ENCODE data around the gene SCN2B.
A peak's percentile ranks its signal among the peaks of the same experiment; 100 is the strongest.

Gene SCN2B

GRCh38 chr11:118209033-118209432, 32.6 kb upstream of the SCN2B start:
- H3K4me3 ChIP-seq (ENCODE audit: low read length in 2 of 2) = no peak overlapping the region

GRCh38 chr11:118207079-118207478, 30.6 kb upstream of the SCN2B start:
- no peaks in the 10 kb centered on the region for H3K36me3 ChIP-seq (ENCODE audit: control insufficient read depth in 2 of 2, insufficient read depth in 2 of 2, low read length in 2 of 2)

More at GRCh38 chr11:118209033-118209432, 32.6 kb upstream of the SCN2B start:
- Histone ChIP-seq H3K9ac (ENCODE audit: low read depth in 1 of 2, low read length in 2 of 2) (no peak overlapping the region), H3K4me1 (ENCODE audit: control insufficient read depth in 2 of 2, insufficient read depth in 2 of 2, low read length in 2 of 2) (peaks cover 32% of the 10 kb centered on the region in 2 donors), H3K27ac (ENCODE audit: low read depth in 2 of 2, low read length in 2 of 2) (no peak overlapping the region), H3K9me3 (ENCODE audit: control insufficient read depth in 2 of 2, low read length in 2 of 2) (no peaks in the 10 kb centered on the region), H3K27me3 (ENCODE audit: control insufficient read depth in 2 of 2, insufficient read depth in 2 of 2, low read length in 2 of 2) (no peaks in the 10 kb centered on the region), H3K36me3 (ENCODE audit: control insufficient read depth in 2 of 2, insufficient read depth in 2 of 2, low read length in 2 of 2) (no peaks in the 10 kb centered on the region)

GRCh38 chr11:118206391-118207031, 30.1 kb upstream of the SCN2B start:
- Histone ChIP-seq H3K27ac (ENCODE audit: low read depth in 2 of 2, low read length in 2 of 2) (peak overlapping the region; percentile 21 to 45), H3K9me3 (ENCODE audit: control insufficient read depth in 2 of 2, low read length in 2 of 2) (no peaks in the 10 kb centered on the region), H3K4me3 (ENCODE audit: low read length in 2 of 2) (no peak overlapping the region), H3K4me1 (ENCODE audit: control insufficient read depth in 2 of 2, insufficient read depth in 2 of 2, low read length in 2 of 2) (peaks cover 30 to 31% of the 10 kb centered on the region in 2 donors), H3K9ac (ENCODE audit: low read depth in 1 of 2, low read length in 2 of 2) (no peak overlapping the region), H3K36me3 (ENCODE audit: control insufficient read depth in 2 of 2, insufficient read depth in 2 of 2, low read length in 2 of 2) (no peaks in the 10 kb centered on the region), H3K27me3 (ENCODE audit: control insufficient read depth in 2 of 2, insufficient read depth in 2 of 2, low read length in 2 of 2) (no peaks in the 10 kb centered on the region)

More at GRCh38 chr11:118207079-118207478, 30.6 kb upstream of the SCN2B start:
- Histone ChIP-seq H3K9ac (ENCODE audit: low read depth in 1 of 2, low read length in 2 of 2) (no peak overlapping the region), H3K4me3 (ENCODE audit: low read length in 2 of 2) (no peak overlapping the region), H3K27me3 (ENCODE audit: control insufficient read depth in 2 of 2, insufficient read depth in 2 of 2, low read length in 2 of 2) (no peaks in the 10 kb centered on the region), H3K9me3 (ENCODE audit: control insufficient read depth in 2 of 2, low read length in 2 of 2) (no peaks in the 10 kb centered on the region), H3K27ac (ENCODE audit: low read depth in 2 of 2, low read length in 2 of 2) (peak overlapping the region; percentile 21 to 45), H3K4me1 (ENCODE audit: control insufficient read depth in 2 of 2, insufficient read depth in 2 of 2, low read length in 2 of 2) (peaks cover 31% of the 10 kb centered on the region in 2 donors)

- Histone ChIP-seq H3K36me3 (ENCODE audit: control insufficient read depth in 2 of 2, insufficient read depth in 2 of 2, low read length in 2 of 2) (no peaks in the 10 kb centered on the region), H3K27me3 (ENCODE audit: control insufficient read depth in 2 of 2, insufficient read depth in 2 of 2, low read length in 2 of 2) (no peaks in the 10 kb centered on the region), H3K4me3 (ENCODE audit: low read length in 2 of 2) (no peak overlapping the region), H3K9ac (ENCODE audit: low read depth in 1 of 2, low read length in 2 of 2) (no peak overlapping the region), H3K9me3 (ENCODE audit: control insufficient read depth in 2 of 2, low read length in 2 of 2) (no peaks in the 10 kb centered on the region), H3K4me1 (ENCODE audit: control insufficient read depth in 2 of 2, insufficient read depth in 2 of 2, low read length in 2 of 2) (peaks cover 25 to 31% of the 10 kb centered on the region in 2 donors), H3K27ac (ENCODE audit: low read depth in 2 of 2, low read length in 2 of 2) (peak overlapping the region; percentile 40 to 43)
These were observed 29.4 kb upstream of the SCN2B start for GRCh38 chr11:118205606-118206378.

GRCh38 chr11:118202599-118203422, 26.4 kb upstream of the SCN2B start:
- peak overlapping the region; percentile 46 to 81 for H3K27ac ChIP-seq (ENCODE audit: low read depth in 2 of 2, low read length in 2 of 2)
- no peaks in the 10 kb centered on the region for H3K9me3 ChIP-seq (ENCODE audit: control insufficient read depth in 2 of 2, low read length in 2 of 2)
- peaks cover 32 to 33% of the 10 kb centered on the region in 2 donors for H3K4me1 ChIP-seq (ENCODE audit: control insufficient read depth in 2 of 2, insufficient read depth in 2 of 2, low read length in 2 of 2)
- peak overlapping the region in 1 of 2 donors; percentile 7 for H3K9ac ChIP-seq (ENCODE audit: low read depth in 1 of 2, low read length in 2 of 2)
- peak overlapping the region in 1 of 2 donors; percentile 7 for H3K4me3 ChIP-seq (ENCODE audit: low read length in 2 of 2)
- H3K36me3 ChIP-seq (ENCODE audit: control insufficient read depth in 2 of 2, insufficient read depth in 2 of 2, low read length in 2 of 2) = no peaks in the 10 kb centered on the region
- H3K27me3 ChIP-seq (ENCODE audit: control insufficient read depth in 2 of 2, insufficient read depth in 2 of 2, low read length in 2 of 2) = no peaks in the 10 kb centered on the region

GRCh38 chr11:118201966-118202365, 25.5 kb upstream of the SCN2B start:
- H3K9me3 ChIP-seq (ENCODE audit: control insufficient read depth in 2 of 2, low read length in 2 of 2) = no peaks in the 10 kb centered on the region
- H3K4me3 ChIP-seq (ENCODE audit: low read length in 2 of 2) = no peak overlapping the region
- no peaks in the 10 kb centered on the region for H3K27me3 ChIP-seq (ENCODE audit: control insufficient read depth in 2 of 2, insufficient read depth in 2 of 2, low read length in 2 of 2)
- H3K4me1 ChIP-seq (ENCODE audit: control insufficient read depth in 2 of 2, insufficient read depth in 2 of 2, low read length in 2 of 2) = peaks cover 30 to 33% of the 10 kb centered on the region in 2 donors
- no peaks in the 10 kb centered on the region for H3K36me3 ChIP-seq (ENCODE audit: control insufficient read depth in 2 of 2, insufficient read depth in 2 of 2, low read length in 2 of 2)
- H3K27ac ChIP-seq (ENCODE audit: low read depth in 2 of 2, low read length in 2 of 2) = peak overlapping the region; percentile 46 to 69
- no peak overlapping the region for H3K9ac ChIP-seq (ENCODE audit: low read depth in 1 of 2, low read length in 2 of 2)

GRCh38 chr11:118200901-118201680, 24.7 kb upstream of the SCN2B start:
- no peak overlapping the region for H3K4me3 ChIP-seq (ENCODE audit: low read length in 2 of 2)
- no peak overlapping the region for H3K27ac ChIP-seq (ENCODE audit: low read depth in 2 of 2, low read length in 2 of 2)
- no peaks in the 10 kb centered on the region for H3K36me3 ChIP-seq (ENCODE audit: control insufficient read depth in 2 of 2, insufficient read depth in 2 of 2, low read length in 2 of 2)
- peaks cover 26 to 27% of the 10 kb centered on the region in 2 donors for H3K4me1 ChIP-seq (ENCODE audit: control insufficient read depth in 2 of 2, insufficient read depth in 2 of 2, low read length in 2 of 2)
- H3K27me3 ChIP-seq (ENCODE audit: control insufficient read depth in 2 of 2, insufficient read depth in 2 of 2, low read length in 2 of 2) = no peaks in the 10 kb centered on the region
- no peaks in the 10 kb centered on the region for H3K9me3 ChIP-seq (ENCODE audit: control insufficient read depth in 2 of 2, low read length in 2 of 2)
- no peak overlapping the region for H3K9ac ChIP-seq (ENCODE audit: low read depth in 1 of 2, low read length in 2 of 2)

- Histone ChIP-seq H3K4me1 (ENCODE audit: control insufficient read depth in 2 of 2, insufficient read depth in 2 of 2, low read length in 2 of 2) (peaks cover 28% of the 10 kb centered on the region in 2 donors), H3K4me3 (ENCODE audit: low read length in 2 of 2) (no peak overlapping the region), H3K27ac (ENCODE audit: low read depth in 2 of 2, low read length in 2 of 2) (no peak overlapping the region), H3K27me3 (ENCODE audit: control insufficient read depth in 2 of 2, insufficient read depth in 2 of 2, low read length in 2 of 2) (no peaks in the 10 kb centered on the region), H3K36me3 (ENCODE audit: control insufficient read depth in 2 of 2, insufficient read depth in 2 of 2, low read length in 2 of 2) (no peaks in the 10 kb centered on the region), H3K9me3 (ENCODE audit: control insufficient read depth in 2 of 2, low read length in 2 of 2) (no peaks in the 10 kb centered on the region), H3K9ac (ENCODE audit: low read depth in 1 of 2, low read length in 2 of 2) (no peak overlapping the region)
These were observed 24.1 kb upstream of the SCN2B start for GRCh38 chr11:118200497-118200896.

GRCh38 chr11:118199135-118199534, 22.7 kb upstream of the SCN2B start:
- no peak overlapping the region for H3K4me3 ChIP-seq (ENCODE audit: low read length in 2 of 2)
- H3K9me3 ChIP-seq (ENCODE audit: control insufficient read depth in 2 of 2, low read length in 2 of 2) = no peaks in the 10 kb centered on the region
- H3K9ac ChIP-seq (ENCODE audit: low read depth in 1 of 2, low read length in 2 of 2) = no peak overlapping the region
- H3K36me3 ChIP-seq (ENCODE audit: control insufficient read depth in 2 of 2, insufficient read depth in 2 of 2, low read length in 2 of 2) = no peaks in the 10 kb centered on the region
- H3K27ac ChIP-seq (ENCODE audit: low read depth in 2 of 2, low read length in 2 of 2) = no peak overlapping the region
- no peaks in the 10 kb centered on the region for H3K27me3 ChIP-seq (ENCODE audit: control insufficient read depth in 2 of 2, insufficient read depth in 2 of 2, low read length in 2 of 2)
- peaks cover 30 to 31% of the 10 kb centered on the region in 2 donors for H3K4me1 ChIP-seq (ENCODE audit: control insufficient read depth in 2 of 2, insufficient read depth in 2 of 2, low read length in 2 of 2)

Measured in mucosa of rectum (tissue), 2 donors.